Prostate gland (tissue), 2 donors: ENCODE measurements around the gene BTD.

Experiments used
- POLR2A ChIP-seq: fragments of 450-650 bp; IDR thresholded peaks from one replicate; pipeline ENCODE4 v1.6.1; 2016; ENCODE audit warnings: antibody characterized with exemption, mild to moderate bottlenecking
- POLR2AphosphoS5 ChIP-seq: sonication (generic); formaldehyde crosslinking; IDR thresholded peaks from one replicate; pipeline ENCODE4 v1.6.1; 2017; ENCODE audit warnings: antibody characterized with exemption
- TF ChIP-seq, protein P1 (sequence below), 4 experiments: fragments of 200-600 bp in 2 of 4; fragments of 450-650 bp in 2 of 4; sonication (generic) in 2 of 4; IDR thresholded peaks; 1 replicate in 3 of 4; 2 replicates in 1 of 4; pipeline ENCODE4 v1.5.1; 2016 to 2019; ENCODE audit warnings: antibody characterized with exemption in 4 of 4, mild to moderate bottlenecking in 2 of 4, moderate library complexity in 2 of 4

DNA sequence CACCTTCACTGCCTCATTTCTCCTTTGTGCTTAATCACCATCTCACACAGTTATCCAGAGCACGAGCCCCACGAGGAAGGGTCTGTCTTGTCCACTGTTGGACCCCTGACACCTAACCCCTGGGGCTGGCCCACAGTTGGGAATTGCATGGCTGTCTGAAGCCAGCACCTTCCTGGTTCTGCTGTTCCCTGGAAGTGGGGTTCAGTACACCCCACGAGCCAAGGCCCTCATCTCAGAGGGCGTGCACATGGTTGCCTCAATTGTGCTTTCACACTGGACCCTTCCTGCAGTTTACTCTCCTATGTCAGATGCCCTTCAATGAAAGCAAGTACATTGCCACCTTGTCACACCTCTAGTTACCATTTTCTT lies 30.7 kb downstream of the BTD start:
- TF ChIP-seq, protein P1, sequence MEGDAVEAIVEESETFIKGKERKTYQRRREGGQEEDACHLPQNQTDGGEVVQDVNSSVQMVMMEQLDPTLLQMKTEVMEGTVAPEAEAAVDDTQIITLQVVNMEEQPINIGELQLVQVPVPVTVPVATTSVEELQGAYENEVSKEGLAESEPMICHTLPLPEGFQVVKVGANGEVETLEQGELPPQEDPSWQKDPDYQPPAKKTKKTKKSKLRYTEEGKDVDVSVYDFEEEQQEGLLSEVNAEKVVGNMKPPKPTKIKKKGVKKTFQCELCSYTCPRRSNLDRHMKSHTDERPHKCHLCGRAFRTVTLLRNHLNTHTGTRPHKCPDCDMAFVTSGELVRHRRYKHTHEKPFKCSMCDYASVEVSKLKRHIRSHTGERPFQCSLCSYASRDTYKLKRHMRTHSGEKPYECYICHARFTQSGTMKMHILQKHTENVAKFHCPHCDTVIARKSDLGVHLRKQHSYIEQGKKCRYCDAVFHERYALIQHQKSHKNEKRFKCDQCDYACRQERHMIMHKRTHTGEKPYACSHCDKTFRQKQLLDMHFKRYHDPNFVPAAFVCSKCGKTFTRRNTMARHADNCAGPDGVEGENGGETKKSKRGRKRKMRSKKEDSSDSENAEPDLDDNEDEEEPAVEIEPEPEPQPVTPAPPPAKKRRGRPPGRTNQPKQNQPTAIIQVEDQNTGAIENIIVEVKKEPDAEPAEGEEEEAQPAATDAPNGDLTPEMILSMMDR (IDR thresholded peaks at IDR 0.05): no peak
- TF ChIP-seq POLR2A: no peak
- TF ChIP-seq POLR2AphosphoS5: no peak
